Right renal pelvis (tissue), 4 donors: Measurements from ENCODE around the gene CYP8B1. TPM values are rescaled to one million over a fixed set of nuclear protein-coding genes. Genes with fewer than 3 reads are reported as not detected.

Experiments used
- DNase-seq, 4 donors: peaks; one replicate each; pipeline ENCODE4 v3.0.0-alpha.2; 2013; ENCODE audit warnings: low read depth in 4 of 4, low spot score in 3 of 4, missing footprints in 1 of 4
- polyA plus RNA-seq, 4 donors: library from polyadenylated mRNA; unstranded; fragments of 120-200 nt; gene quantifications; one replicate each; pipeline ENCODE4 v1.2.1, GENCODE V29; 2013; ENCODE audit not compliant: insufficient read length in 4 of 4

Gene CYP8B1
- 1 to 10 TPM in 1 of 4 donors, under 1 TPM in 3; 0.77 to 1.1 (median 0.80) TPM for polyA plus RNA-seq

- DNase-seq = no peak
Measured at GRCh38 chr3:42875325-42876151, at the start of gene CYP8B1. TSS of gene CYP8B1 (minus strand) at chr3:42875879. CDS start at chr3:42875816, 63 bp downstream.

- no peak for DNase-seq
Measured at GRCh38 chr3:42923606-42924005, 47.9 kb upstream of the CYP8B1 start.

GRCh38 chr3:42914771-42915515 lies 39.3 kb upstream of the CYP8B1 start:
- DNase-seq = no peak

GRCh38 chr3:42911551-42911950 lies 35.9 kb upstream of the CYP8B1 start:
- no peak for DNase-seq

- no peak for DNase-seq
Measured at GRCh38 chr3:42908675-42909074, 33.0 kb upstream of the CYP8B1 start.

- no peak for DNase-seq
Measured at GRCh38 chr3:42906848-42907183, 31.1 kb upstream of the CYP8B1 start.

GRCh38 chr3:42906070-42906847 lies 30.6 kb upstream of the CYP8B1 start, which contains the start of gene ZNF662:
TSS of gene ZNF662 (plus strand) at chr3:42906142. CDS start at chr3:42908115, 1,973 bp downstream.
- peak; percentile 18 to 52 (median 48) for DNase-seq

GRCh38 chr3:42905740-42906069 lies 30.0 kb upstream of the CYP8B1 start:
- DNase-seq = no peak

- no peak for DNase-seq
Measured at GRCh38 chr3:42904076-42904475, 28.4 kb upstream of the CYP8B1 start.

- DNase-seq = no peak
Measured at GRCh38 chr3:42902257-42902656, 26.6 kb upstream of the CYP8B1 start.

GRCh38 chr3:42901073-42901415 lies 25.4 kb upstream of the CYP8B1 start:
- DNase-seq = no peak

GRCh38 chr3:42900226-42901072 lies 24.8 kb upstream of the CYP8B1 start:
- DNase-seq = no peak

GRCh38 chr3:42898896-42899675 lies 23.4 kb upstream of the CYP8B1 start:
- no peak for DNase-seq

- no peak for DNase-seq
Measured at GRCh38 chr3:42895580-42895868, 19.8 kb upstream of the CYP8B1 start.

GRCh38 chr3:42894698-42895579 lies 19.3 kb upstream of the CYP8B1 start:
- no peak for DNase-seq

- DNase-seq = no peak
Measured at GRCh38 chr3:42892807-42893206, 17.1 kb upstream of the CYP8B1 start.

GRCh38 chr3:42892169-42892568 lies 16.5 kb upstream of the CYP8B1 start:
- no peak for DNase-seq

- DNase-seq = no peak
Measured at GRCh38 chr3:42891042-42891441, 15.4 kb upstream of the CYP8B1 start.

- no peak for DNase-seq
Measured at GRCh38 chr3:42887084-42887483, 11.4 kb upstream of the CYP8B1 start.
